Uterus (tissue), 2 donors: ENCODE data around the gene C16orf89.
"Not testable (repeated sequence)": the region's sequence is repeated elsewhere in the genome, so short reads cannot be mapped to it uniquely, and the experiment has no call there.

Source experiments
- CTCF ChIP-seq, 4 experiments: fragments of 200-600 bp in 2 of 4; fragments of 450-650 bp in 2 of 4; sonication (generic) in 2 of 4; IDR thresholded peaks; one replicate each; pipeline ENCODE4 v1.5.1; 2016 to 2019; ENCODE audit warnings: antibody characterized with exemption in 4 of 4, mild to moderate bottlenecking in 2 of 4, moderate library complexity in 1 of 4
- POLR2A ChIP-seq, 2 donors: fragments of 450-650 bp; IDR thresholded peaks; one replicate each; pipeline ENCODE4 v1.6.1; 2016; ENCODE audit warnings: antibody characterized with exemption in 2 of 2, mild to moderate bottlenecking in 1 of 2, moderate library complexity in 1 of 2

DNA sequence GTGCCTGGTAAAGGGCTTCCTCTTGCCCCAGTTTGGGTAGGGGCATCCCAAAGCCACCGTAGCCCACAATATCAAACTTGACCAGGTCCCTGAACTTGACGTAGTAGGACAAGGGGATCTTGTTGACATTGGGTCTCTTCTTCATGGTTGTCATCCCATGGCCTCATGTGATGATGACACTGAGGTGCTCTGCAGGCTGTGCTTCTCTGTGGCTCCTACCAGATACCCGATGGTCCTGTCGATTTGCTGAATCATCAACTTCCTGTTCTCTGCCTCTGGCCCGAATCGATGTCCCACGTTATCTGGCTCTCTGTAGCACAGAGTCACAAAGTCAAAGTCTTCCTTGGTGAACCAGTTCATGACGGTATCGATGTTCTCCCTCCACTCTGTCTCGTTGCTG is 45.2 kb upstream of the C16orf89 start:
- not testable (repeated sequence) for TF ChIP-seq CTCF, POLR2A (IDR thresholded peaks at IDR 0.05)
